Smooth muscle cell of the brain vasculature (primary cell): Measurements from ENCODE around the gene TRIM65.
A peak's percentile ranks its signal among the peaks of the same experiment; 100 is the strongest.

Experiments used
- DNase-seq: peaks from one replicate; pipeline ENCODE4 v3.0.0-alpha.2; 2012; ENCODE audit warnings: low read depth, low spot score

The TRIM65 gene, protein sequence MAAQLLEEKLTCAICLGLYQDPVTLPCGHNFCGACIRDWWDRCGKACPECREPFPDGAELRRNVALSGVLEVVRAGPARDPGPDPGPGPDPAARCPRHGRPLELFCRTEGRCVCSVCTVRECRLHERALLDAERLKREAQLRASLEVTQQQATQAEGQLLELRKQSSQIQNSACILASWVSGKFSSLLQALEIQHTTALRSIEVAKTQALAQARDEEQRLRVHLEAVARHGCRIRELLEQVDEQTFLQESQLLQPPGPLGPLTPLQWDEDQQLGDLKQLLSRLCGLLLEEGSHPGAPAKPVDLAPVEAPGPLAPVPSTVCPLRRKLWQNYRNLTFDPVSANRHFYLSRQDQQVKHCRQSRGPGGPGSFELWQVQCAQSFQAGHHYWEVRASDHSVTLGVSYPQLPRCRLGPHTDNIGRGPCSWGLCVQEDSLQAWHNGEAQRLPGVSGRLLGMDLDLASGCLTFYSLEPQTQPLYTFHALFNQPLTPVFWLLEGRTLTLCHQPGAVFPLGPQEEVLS

DNA sequence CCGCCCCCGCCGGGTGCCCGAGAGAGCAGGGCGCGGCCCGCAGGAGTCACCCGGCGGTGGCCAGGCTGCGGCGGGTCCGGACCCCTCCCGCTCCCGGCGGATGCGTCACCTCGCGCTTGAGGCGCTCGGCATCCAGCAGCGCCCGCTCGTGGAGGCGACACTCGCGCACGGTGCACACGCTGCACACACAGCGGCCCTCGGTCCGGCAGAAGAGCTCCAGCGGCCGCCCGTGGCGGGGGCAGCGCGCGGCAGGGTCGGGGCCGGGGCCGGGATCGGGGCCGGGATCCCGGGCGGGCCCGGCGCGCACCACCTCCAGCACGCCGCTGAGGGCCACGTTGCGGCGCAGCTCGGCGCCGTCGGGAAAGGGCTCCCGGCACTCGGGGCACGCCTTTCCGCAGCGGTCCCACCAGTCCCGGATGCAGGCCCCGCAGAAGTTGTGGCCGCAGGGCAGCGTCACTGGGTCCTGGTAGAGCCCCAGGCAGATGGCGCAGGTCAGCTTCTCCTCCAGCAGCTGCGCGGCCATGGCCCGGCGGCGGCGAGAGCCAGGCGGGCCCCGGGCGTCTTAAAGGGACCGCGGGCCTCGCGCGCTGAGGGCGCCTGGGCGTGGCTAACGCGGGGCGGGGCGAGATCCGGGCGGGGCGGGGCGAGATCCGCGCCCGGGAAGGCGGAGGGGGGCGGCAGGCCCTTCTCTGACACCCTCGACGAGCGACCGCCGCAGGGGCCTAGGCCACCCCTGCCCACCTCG is at the start of gene TRIM65:
TSS of gene TRIM65 (minus strand) at position 537 of the 745 bp plus-strand sequence. CDS start at position 523, 14 bp downstream.
- DNase-seq, result no peak

DNA sequence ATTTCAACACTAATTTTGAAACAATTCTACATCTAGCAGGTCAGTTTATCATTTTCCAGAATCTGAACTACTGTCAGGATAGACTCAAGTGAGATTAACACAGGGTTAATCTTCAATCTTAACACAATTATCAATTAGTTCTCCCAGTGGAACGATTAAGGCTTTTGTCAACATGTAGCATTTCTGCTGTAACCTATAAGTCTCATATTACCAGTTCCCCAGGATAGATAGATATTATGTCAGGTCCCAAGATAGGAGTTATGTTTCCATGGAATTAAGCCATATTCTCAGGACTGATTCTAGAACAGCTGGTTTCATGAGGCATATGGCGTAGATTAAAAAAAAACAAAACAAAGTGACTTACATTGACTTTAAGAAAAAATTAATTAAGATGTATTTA is 48.5 kb upstream of the TRIM65 start:
- no peak for DNase-seq

DNA sequence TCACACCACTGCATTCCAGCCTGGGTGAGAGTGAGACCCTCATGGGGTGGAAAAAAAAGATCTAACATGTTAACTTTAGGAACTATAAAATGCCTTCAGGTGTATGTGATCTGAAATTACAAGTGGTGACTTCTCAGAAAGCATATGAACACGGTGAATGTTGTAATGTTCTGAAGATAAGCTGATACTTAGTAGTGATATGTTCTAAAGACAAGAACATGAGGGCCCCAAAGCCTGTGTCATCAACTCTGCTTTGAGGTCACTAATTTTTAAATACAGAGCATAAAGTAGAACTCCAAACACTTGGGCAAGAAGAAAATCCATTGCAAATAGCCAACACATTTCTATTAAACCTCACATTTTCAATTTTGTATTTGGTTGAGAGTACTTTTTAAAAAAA is 46.7 kb upstream of the TRIM65 start:
- no peak for DNase-seq

DNA sequence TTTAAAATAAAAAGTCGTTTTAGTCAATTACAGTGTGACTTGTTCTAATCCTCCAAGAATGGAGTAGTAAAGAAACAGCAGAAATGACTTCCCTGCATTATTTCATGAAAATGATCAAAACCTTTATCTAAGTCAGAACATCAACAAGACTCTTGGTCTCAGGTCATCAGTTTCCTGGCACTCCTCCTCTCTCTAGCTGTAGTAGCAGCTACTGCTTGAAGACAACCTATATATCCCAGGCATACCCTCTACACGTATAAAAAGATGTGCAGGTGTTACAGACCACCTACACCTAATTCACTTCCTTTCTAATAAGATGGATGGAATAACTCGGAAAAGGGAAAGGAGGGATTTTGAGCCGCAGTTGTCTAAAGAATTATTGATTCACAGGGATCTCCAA is 45.7 kb upstream of the TRIM65 start:
- DNase-seq, result no peak

DNA sequence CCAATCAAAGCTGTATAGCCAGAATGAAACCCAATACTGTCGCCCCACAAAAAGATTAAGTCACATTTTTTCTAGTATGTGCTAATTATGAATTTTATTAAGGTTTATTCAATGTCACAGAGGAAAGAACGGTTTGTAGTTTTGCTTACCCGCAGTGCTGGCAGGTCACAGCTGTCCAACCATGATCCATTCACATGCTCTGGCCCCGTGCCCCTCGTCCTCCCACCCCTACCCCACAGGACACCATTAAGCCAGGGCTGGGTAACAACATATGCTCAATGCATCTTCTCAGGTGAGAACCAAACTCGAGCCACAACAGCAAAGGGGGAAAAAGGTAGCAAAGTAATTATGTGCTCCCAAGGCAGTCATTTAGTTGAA is 44.7 kb upstream of the TRIM65 start:
- no peak for DNase-seq

DNA sequence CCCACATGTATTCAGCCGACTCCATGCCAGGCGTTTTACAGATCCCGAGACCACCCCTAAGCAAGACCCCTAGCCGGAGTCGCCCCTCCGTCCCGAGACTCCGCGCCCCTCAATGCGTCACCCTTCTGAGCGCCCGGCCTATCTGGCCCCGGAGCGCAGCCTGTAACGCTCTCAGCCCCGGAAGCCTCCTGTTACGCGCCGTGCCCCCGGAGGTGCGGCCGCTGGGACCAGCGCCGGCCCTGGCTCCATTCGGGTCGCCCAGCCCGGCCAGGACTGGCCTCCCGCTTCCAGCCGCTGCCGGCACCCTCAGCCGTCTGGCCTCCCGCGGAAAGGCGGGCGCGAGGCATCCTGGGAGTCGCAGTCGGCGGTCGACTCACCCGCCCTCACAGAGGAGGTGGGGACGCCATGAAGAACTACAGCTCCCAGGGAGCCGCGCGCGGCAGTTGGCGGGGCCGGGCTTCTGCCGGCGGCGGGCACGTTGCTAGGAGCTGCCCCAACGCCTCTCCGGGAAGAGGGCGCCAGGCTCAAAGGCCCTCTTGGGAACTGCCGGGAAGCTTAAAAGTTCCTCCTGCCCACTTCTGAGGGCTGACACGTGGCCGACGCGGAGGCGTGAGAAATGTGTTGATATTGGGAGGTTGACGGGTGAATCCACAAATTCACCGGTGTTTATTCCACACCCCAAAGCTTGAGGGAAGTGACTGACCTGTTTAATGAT is 44.1 kb upstream of the TRIM65 start, which contains the start of gene FBF1:
TSS of gene FBF1 (minus strand) at position 316 of the 715 bp plus-strand sequence. CDS start 2,893 bp downstream, outside the sequence.
- peak; percentile 85 for DNase-seq

DNA sequence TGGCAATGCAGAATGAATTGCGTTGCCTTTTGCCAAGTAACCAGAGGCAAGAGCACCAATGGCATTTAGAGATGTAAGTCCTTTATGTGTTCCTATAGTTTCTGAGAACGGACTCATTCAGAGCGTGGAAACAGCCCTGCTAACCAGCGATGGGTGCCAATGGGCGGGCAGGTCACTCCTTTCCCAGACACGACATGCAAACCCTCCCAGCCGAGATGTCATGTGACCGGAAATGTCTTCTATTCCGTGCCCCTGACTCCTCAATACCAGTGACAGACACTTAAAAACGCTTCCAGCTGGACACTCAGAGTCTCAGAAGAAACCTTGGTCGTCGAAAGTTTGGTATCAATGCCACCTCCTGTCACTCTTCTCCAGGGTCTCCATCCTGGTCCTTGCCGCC is 40.9 kb upstream of the TRIM65 start:
- no peak for DNase-seq

DNA sequence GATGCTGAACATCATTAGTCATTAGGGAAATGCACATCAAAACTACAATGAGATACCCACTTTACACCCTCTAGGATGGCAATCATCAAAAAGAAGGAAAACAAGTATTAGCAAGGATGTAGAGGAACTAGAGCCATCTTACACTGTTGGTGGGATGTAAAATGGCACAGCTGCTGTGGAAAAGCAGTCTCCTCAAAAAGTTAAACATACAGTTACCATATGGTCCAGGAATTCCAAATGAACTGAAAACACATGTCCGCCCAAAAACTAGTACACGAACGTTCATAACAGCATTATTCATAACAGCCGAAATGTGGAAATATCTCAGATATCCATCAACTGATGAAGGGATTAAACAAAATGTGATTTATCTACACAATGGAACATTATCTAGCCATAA is 37.1 kb upstream of the TRIM65 start:
- no peak for DNase-seq

DNA sequence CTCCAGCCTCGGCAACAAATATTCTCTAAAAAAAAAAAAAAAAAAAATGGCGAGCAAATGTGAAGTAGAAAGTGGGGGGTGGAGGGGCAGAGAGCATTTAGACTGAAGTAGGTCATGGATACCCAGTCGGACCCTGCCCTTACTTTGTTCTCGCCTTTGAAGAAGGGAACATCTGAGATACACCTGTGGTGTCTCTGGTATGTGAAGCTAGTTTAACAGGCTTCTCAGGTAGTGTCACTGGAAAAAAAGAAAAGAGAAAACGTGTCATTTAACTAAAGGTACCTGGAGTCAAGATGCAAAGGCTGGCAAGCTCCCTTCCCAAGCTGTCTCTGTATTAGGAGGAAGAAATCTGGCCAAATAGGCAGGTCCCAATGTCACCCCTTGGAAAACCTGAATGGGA is 36.1 kb upstream of the TRIM65 start:
- DNase-seq, result no peak

DNA sequence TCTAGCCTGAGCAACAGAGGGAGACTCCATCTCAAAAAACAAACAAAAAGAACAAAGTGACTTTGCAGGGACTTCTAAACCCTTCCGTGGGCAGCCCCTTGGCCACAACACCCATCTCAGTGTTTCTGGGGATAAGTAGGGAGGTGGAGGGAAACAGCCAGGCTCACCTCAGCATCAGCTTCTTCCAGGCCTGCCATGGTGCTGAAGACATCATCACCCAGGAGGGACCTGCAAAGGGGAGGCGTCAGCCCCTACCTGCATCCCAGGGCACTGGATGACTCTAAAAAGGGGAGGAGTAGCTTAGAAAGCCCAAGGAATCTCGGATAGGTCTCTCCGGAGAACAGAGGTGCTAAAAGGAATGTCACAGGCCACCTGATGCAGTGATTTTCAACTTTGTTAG is 34.3 kb upstream of the TRIM65 start:
- DNase-seq, result no peak

DNA sequence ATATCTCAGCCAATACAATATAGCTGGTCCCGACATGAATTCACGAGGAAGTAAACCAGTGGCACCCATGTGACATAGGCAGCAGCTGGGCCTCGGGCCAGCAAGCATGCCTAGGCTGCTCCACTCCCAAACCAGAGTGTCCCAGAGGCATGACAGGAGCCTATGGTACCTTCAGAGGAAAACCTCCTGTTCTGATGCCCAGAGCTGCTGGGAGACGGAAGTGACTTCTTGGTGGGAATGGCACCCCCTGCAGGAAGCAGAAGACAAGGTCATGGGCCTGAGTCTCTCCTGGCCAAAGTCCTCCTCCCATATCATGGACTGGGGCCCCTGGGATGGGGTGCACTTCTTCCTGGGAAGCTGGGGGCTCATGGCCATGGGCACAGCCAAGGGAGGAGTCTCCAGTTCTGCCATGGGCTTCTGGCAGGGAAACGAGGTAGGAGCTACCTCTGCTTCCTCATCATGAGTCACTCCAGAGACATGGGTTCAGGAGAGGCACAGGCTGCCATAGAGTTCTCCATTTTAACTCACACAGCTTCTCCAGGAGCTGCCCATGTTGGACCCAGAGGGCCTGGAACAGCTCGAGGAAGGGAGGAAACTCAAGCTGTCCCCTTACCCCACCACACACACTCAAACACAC is 30.7 kb upstream of the TRIM65 start:
- DNase-seq, result no peak

DNA sequence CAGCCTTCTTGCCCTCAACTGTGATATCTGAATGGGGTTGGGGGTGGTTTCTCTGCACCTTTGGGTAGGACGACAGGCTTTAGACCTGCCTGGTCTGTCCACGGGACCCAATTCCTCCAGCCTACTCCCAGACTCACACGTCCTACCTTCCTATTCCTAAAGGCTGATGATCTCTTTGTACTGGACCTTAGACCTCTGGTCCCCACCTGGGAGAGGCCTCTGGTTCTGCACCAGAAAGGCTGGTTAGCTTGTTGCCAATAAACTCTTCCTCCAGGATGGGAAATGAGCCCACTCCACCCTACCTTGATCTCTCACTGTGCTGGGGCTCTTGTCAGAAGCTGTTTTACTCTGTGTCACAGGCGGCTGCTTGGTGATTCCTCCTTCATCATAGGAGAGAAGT is 29.7 kb upstream of the TRIM65 start:
- no peak for DNase-seq

DNA sequence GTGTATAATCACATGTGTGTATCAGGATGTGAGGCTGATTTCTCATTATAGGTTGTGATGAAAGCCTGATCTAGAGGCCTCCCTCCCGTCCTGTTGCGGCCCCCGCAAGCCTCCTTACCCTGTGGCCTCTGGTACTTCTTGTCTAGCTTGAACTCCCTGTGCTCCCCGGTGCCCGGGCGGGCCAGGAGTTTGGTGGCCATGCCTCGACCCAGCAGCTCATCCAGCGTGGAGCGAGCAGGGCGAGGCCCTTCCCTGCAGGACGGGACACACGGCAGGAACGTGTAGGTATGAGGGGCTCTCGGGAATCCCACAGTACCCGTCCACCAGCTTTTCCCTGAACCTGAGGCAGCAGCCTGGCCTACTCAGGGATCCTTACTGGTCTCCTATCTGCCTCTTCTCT is 29.2 kb upstream of the TRIM65 start:
- no peak for DNase-seq

DNA sequence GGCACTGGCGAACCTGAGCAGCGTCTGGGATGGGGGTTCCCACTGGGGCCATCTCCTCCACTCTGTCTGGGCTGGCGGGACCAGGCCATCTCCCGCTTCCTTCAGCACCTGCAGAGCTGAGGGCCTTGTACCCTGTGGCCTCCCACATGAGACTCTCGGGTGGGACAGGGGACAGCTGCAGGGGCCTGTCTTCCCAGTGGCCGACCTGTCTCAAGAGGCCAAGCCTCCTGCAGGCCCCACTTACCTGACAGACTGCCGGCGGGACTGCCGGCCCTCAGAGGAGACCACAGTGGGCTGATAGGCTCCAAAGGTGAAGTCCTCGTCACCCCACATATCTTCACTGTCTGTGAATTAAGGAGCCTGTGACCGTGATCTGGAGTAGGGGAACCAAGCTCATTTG is 28.4 kb upstream of the TRIM65 start:
- no peak for DNase-seq

DNA sequence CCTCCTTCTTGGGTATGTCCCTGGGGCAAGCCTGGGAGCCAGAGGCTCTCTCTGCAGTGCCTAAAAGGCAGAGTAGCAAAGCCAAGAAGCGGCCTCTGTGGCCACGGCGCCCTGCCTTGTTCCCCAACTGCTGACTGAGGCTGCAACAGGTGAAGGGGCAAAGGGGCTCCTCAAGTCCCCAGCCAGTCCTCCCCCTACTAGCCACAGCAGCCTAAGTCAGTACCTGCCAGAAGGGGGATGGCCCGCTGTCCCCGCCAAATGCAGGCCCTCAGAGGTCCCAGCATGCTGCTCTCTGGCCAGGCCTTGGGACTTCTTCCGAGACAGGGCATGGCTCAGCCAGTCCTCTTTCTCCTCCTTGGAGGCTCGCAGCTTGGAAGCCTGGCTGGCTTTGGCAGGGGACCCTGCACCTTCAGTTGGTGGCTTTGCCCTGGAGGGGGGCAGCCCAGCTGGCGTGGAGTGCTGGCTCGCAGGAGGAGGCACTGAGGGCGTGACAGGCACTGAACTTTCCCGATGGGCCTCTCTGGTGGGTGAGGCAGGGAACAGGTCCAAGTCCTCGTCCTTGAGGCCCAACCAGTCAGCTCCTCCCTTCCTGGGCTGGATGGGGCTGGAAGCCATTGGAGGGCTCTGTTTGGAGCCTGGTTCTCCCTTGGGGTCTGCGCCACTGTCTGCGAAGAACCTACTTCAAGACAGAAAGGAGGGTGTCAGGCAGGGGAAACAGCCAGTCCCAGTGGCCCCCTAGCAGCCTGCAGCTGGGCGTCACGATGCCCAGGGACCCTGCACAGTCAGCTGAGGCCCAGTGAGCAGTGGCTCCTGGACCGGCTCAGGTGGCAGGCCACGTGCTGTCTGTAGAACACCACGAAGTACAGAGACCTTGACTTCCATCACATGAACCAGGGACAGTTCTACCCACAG is 26.5 kb upstream of the TRIM65 start:
- no peak for DNase-seq

DNA sequence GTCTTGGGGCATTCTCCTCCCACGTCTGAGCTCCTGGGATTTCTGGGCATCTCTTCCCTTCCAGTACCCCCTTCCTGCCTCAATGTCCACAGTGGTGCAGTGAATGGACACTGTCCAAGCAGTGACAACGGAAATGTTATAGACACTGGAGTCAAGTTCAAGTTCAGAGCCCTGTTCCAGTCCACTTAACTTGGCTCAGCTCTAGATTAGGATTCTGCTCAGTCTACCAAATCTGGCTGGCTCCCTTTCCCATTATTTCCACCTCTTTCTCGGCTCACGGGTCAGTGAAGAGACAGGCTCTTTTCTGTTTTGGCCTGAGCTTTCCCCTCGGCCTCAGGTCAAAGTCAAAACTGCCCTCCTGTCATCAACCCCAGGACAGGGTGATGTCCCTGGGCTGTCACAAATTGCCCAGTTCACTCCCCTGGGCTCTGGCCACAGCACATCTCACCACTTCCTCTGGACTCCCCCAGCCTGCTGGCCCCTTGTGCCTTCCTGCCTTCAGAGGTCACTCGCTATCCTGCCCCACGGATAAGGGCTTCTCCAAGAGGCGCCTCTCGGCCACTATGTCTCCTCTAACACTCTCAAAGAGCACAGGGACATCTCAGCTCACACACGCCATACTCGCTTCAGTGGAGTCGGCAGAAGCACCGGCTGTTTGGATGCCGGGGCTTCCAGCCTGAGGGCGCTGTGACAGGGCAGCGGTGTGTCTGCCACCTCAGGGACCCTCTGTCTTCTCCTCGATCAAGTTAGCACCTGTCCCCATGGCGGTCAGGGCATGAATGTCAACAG is 25.6 kb upstream of the TRIM65 start:
- no peak for DNase-seq

DNA sequence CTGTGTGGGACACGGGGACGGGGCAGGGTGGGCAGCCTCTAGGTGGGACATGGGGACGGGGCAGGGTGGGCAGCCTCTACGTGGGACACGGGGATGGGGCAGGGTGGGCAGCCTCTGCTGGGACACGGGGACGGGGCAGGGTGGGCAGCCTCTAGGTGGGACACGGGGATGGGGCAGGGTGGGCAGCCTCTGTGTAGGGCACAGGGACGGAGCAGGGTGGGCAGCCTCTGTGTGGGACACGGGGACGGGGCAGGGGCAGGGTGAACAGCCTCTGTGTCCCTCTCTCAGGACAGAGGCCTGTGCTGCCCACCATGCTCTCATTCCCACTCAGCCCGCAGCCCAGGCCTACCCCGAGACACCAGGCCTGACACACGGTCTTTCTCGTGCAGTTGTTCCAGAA is 24.8 kb upstream of the TRIM65 start:
- no peak for DNase-seq

DNA sequence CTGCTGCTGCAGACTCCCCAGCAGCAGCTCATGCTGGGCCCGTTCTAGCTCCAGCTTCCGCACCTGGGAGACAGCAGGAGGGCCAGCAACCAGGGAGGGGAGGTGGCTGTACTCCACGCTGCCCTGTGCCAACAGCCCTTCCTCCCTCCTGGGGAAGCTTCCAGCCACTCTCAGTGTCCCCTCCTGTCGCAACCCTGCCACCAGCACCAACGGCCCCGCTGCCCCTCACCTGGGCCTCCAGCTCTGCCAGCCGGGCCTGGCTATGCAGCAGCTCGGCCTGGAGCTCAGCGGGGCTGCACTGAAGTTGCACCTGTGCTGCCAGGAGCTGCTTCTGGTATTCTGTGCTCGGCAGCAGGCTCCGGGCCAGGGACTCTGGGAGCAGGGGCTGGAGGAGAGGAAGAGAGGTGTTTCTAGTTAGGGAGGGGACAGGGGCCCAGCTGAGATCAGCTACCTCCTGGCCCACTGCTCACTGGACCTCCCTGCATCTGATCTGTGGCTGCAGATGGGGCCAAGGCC is 23.4 kb upstream of the TRIM65 start:
- DNase-seq, result no peak

DNA sequence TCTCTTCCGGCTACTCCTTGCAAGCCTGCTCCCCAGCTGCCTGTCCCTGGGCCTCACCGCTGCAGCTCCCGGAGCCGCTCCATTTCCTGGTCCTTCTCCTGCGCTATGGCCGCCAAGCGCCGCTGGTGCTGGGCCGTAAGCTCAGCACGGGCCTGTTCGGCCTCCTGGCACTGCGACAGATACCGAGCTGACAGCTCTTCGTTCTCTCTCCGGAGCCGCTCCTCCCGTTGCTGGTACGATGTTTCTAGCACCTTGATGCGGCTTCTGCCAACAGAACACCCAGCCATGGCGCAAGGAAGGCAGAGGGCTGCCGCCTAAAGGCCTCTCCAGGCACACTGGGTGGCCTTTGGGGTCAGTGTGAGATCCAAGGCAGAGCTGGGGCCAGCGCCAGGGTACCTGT is 22.9 kb upstream of the TRIM65 start:
- DNase-seq, result no peak
